Panc1 (cell line): ENCODE results near the gene RGS3. TPM values are rescaled to one million over a fixed set of nuclear protein-coding genes. Genes with fewer than 3 reads are reported as not detected.

Experiments used
- ATAC-seq: fragments of 200-7000 bp; cut with Tn5 transposase; 2 replicates; pipeline ENCODE4 v1.9.1; 2020; ENCODE audit warnings: mild to moderate bottlenecking, moderate library complexity
- BruUV-seq: library from RNA; stranded (reverse); fragments of 400-500 nt; replicated peaks from 2 replicates; lab custom pipeline; 2021; lab: Mats Ljungman, UMichigan
- CTCF ChIA-PET: fragments of 300-600 bp; sonication (Branson Sonifier 250); formaldehyde crosslinking; loops from one replicate; lab custom pipeline; 2022; ENCODE audit warnings: antibody characterized with exemption; lab: Charles Lee
- POLR2A ChIA-PET: fragments of 300-600 bp; sonication (Branson Sonifier 250); formaldehyde crosslinking; loops from one replicate; lab custom pipeline; 2022; ENCODE audit warnings: antibody characterized with exemption; lab: Charles Lee
- DNase-seq: peaks from one replicate; pipeline ENCODE4 v3.0.0-alpha.2; 2010; ENCODE audit warnings: low read depth, low spot score
- H3K27ac ChIP-seq: 2 replicates; pipeline ENCODE4 v1.5.1; 2011; ENCODE audit warnings: mild to moderate bottlenecking, low read length, inconsistent platforms
- H3K27me3 ChIP-seq: fragments of 200-500 bp; sonication (Bioruptor generic); 2 replicates; pipeline ENCODE4 v1.6.0; 2014; ENCODE audit warnings: low read length, inconsistent platforms; ENCODE audit not compliant: control insufficient read depth, insufficient read depth
- H3K36me3 ChIP-seq: fragments of 200-500 bp; sonication (Bioruptor generic); 2 replicates; pipeline ENCODE4 v1.5.1; 2014; ENCODE audit warnings: inconsistent platforms, mild to moderate bottlenecking, low read length, moderate library complexity; ENCODE audit not compliant: control insufficient read depth, insufficient read depth
- H3K4me1 ChIP-seq: 2 replicates; pipeline ENCODE4 v1.5.1; 2011; ENCODE audit warnings: inconsistent platforms, mild to moderate bottlenecking, low read length, moderate library complexity; ENCODE audit not compliant: control insufficient read depth, insufficient read depth
- H3K4me3 ChIP-seq, 2 experiments: 2 replicates each; pipeline ENCODE4 v1.5.1; 2011 to 2012; ENCODE audit warnings: low read depth in 2 of 2, low read length in 2 of 2, mild to moderate bottlenecking in 2 of 2, inconsistent platforms in 1 of 2, moderate library complexity in 1 of 2
- H3K9me3 ChIP-seq: fragments of 200-500 bp; sonication (Bioruptor generic); 2 replicates; pipeline ENCODE4 v1.5.1; 2014; ENCODE audit warnings: low read depth, mild to moderate bottlenecking, inconsistent platforms, low read length, moderate library complexity; ENCODE audit not compliant: control insufficient read depth, insufficient read depth
- POLR2AphosphoS5 ChIP-seq: IDR thresholded peaks from 2 replicates; pipeline ENCODE4 v1.6.1; 2012; ENCODE audit warnings: mild to moderate bottlenecking, low read depth, low read length, moderate library complexity
- SIN3A ChIP-seq: IDR thresholded peaks from 2 replicates; pipeline ENCODE4 v1.6.1; 2012; ENCODE audit warnings: low read depth, mild to moderate bottlenecking, low read length, moderate library complexity, borderline replicate concordance; ENCODE audit not compliant: insufficient read depth
- TCF7L2 ChIP-seq: IDR thresholded peaks from 2 replicates; pipeline ENCODE4 v1.6.1; 2011; ENCODE audit warnings: mild to moderate bottlenecking, low read depth, low read length, inconsistent platforms
- in situ Hi-C: cut with HindIII; loops from 2 replicates; pipeline ENCODE4 v1.10.0; 2016; ENCODE audit warnings: low sequenced_read_pairs, low pct_unique_long_range_greater_than_20kb
- intact Hi-C: fragments of 100-400 bp; cut with micrococcal nuclease; formaldehyde crosslinking; loops from one replicate; pipeline ENCODE4 v1.10.0; 2022; ENCODE audit not compliant: unreplicated experiment
- total RNA-seq: library from RNA; stranded (reverse); gene quantifications from one replicate; pipeline ENCODE4 v1.2.1, GENCODE V29; 2021; ENCODE audit not compliant: unreplicated experiment
- TF ChIP-seq, protein P1 (sequence below): fragments of 450-650 bp; IDR thresholded peaks from 2 replicates; pipeline ENCODE4 v1.5.1; 2017; ENCODE audit warnings: mild to moderate bottlenecking
- TF ChIP-seq, protein P2 (sequence below), 2 experiments: IDR thresholded peaks; 2 replicates each; pipeline ENCODE4 v1.6.1; 2011 to 2012; ENCODE audit warnings: low read depth in 2 of 2, control low read depth in 1 of 2, low read length in 1 of 2, mild to moderate bottlenecking in 1 of 2, moderate library complexity in 1 of 2; ENCODE audit not compliant: insufficient read depth in 1 of 2

Gene RGS3
- total RNA-seq, 1 experiment from 2014 or later: 15.1 TPM

DNA sequence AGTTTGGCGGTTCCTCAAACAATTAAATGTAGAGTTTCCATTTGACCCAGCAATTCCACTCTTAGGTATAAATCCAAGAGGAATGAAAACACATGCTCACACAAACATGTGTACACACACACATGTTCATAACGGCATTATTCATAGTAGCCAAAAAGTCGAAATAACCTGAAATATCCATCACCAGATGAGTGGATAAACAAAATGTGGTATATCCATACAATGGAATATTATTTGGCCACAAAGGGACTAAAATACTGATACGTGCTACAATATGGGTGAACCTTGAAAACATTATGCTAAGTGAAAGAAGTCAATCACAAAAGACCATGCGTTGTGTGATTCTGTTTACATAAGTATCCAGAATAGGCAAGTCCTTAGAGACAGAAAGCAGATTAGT, 8.7 kb downstream of the RGS3 start:
- ATAC-seq (no peak), DNase-seq (no peak)
- POLR2A ChIA-PET: interaction anchor here (0.5 kb wide), 1 partner anchor 381 kb away, joined by 3 read pairs; no protein-coding TSS in a partner anchor
- Histone ChIP-seq H3K4me3 (no peak overlapping the region), H3K9me3 (no peaks in the 10 kb centered on the region), H3K4me1 (no peaks in the 10 kb centered on the region), H3K27ac (no peak overlapping the region), H3K27me3 (no peaks in the 10 kb centered on the region), H3K36me3 (no peaks in the 10 kb centered on the region)
- TF ChIP-seq, protein P1, sequence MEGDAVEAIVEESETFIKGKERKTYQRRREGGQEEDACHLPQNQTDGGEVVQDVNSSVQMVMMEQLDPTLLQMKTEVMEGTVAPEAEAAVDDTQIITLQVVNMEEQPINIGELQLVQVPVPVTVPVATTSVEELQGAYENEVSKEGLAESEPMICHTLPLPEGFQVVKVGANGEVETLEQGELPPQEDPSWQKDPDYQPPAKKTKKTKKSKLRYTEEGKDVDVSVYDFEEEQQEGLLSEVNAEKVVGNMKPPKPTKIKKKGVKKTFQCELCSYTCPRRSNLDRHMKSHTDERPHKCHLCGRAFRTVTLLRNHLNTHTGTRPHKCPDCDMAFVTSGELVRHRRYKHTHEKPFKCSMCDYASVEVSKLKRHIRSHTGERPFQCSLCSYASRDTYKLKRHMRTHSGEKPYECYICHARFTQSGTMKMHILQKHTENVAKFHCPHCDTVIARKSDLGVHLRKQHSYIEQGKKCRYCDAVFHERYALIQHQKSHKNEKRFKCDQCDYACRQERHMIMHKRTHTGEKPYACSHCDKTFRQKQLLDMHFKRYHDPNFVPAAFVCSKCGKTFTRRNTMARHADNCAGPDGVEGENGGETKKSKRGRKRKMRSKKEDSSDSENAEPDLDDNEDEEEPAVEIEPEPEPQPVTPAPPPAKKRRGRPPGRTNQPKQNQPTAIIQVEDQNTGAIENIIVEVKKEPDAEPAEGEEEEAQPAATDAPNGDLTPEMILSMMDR: no peak
- TF ChIP-seq, protein P2, sequence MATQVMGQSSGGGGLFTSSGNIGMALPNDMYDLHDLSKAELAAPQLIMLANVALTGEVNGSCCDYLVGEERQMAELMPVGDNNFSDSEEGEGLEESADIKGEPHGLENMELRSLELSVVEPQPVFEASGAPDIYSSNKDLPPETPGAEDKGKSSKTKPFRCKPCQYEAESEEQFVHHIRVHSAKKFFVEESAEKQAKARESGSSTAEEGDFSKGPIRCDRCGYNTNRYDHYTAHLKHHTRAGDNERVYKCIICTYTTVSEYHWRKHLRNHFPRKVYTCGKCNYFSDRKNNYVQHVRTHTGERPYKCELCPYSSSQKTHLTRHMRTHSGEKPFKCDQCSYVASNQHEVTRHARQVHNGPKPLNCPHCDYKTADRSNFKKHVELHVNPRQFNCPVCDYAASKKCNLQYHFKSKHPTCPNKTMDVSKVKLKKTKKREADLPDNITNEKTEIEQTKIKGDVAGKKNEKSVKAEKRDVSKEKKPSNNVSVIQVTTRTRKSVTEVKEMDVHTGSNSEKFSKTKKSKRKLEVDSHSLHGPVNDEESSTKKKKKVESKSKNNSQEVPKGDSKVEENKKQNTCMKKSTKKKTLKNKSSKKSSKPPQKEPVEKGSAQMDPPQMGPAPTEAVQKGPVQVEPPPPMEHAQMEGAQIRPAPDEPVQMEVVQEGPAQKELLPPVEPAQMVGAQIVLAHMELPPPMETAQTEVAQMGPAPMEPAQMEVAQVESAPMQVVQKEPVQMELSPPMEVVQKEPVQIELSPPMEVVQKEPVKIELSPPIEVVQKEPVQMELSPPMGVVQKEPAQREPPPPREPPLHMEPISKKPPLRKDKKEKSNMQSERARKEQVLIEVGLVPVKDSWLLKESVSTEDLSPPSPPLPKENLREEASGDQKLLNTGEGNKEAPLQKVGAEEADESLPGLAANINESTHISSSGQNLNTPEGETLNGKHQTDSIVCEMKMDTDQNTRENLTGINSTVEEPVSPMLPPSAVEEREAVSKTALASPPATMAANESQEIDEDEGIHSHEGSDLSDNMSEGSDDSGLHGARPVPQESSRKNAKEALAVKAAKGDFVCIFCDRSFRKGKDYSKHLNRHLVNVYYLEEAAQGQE (IDR thresholded peaks at IDR 0.05; ENCODE audit: insufficient read depth in 1 of 2, low read depth in 2 of 2, low read length in 1 of 2): no peak
- no peak for TF ChIP-seq SIN3A
- TF ChIP-seq TCF7L2: no peak
- TF ChIP-seq POLR2AphosphoS5: no peak
- CTCF ChIA-PET: no interaction called here
- BruUV-seq: no TSS peak
- intact Hi-C loops (no loop called here), in situ Hi-C loops (no loop called here)

DNA sequence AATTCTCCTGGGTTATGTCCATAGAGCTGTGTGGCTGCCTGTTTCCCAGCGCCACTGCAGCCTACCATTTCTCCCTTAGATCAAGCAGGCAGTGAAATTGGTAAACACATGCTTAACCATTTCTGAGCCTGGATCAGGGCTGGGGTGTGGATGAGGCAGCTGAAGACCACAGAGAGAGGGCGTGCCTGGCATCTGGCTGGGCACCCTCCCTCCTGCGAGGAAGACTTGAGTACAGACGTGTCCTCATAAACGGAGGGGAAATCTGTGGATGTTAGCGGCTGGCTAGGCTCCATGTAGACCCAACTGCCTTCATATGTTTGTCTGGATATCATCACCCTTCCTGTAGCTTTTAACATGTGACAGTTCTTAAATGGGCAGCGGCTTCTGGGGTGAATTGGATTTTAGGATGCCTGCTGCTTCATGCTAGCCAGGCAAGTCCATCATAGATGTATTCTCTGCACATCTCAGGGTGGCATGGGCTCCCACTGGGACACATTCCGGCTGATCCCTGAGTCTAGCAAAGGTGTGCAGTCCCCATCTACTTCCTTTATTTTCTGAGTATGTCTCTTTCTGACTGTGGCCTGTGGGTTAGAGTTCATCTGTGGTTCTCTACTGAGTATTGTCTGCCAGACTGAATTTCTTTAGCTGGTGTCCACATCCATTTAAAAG, 11.0 kb downstream of the RGS3 start:
- Histone ChIP-seq H3K4me1 (no peaks in the 10 kb centered on the region), H3K4me3 (no peak overlapping the region), H3K36me3 (no peaks in the 10 kb centered on the region), H3K27me3 (no peaks in the 10 kb centered on the region), H3K27ac (no peak overlapping the region), H3K9me3 (no peaks in the 10 kb centered on the region)
- no peak for ATAC-seq
- in situ Hi-C loops (no loop called here), intact Hi-C loops (no loop called here)
- ChIA-PET POLR2A (no interaction called here), CTCF (no interaction called here)
- DNase-seq: no peak
- BruUV-seq: no TSS peak
- TF ChIP-seq POLR2AphosphoS5 (no peak), SIN3A (no peak), TCF7L2 (no peak)
- TF ChIP-seq, protein P1: no peak
- TF ChIP-seq, protein P2 (IDR thresholded peaks at IDR 0.05; ENCODE audit: insufficient read depth in 1 of 2, low read depth in 2 of 2, low read length in 1 of 2): no peak
